HK-2 (cell line): ENCODE results near the gene ACOT8.
"Not testable (repeated sequence)": the region's sequence is repeated elsewhere in the genome, so short reads cannot be mapped to it uniquely, and the experiment has no call there.

ENCODE experiments used
- DNase-seq: peaks from one replicate; pipeline ENCODE4 v3.0.0-alpha.2; 2018; ENCODE audit not compliant: unreplicated experiment

Gene ACOT8

GRCh38 chr20:45887346-45887715 lies 30.1 kb upstream of the ACOT8 start, which contains the start of gene SPATA25:
Gene SPATA25, minus strand, starts transcription at chr20:45887622. Its CDS starts 32 bp downstream, at chr20:45887590.
- DNase-seq, result no peak

GRCh38 chr20:45886590-45887345 lies 29.6 kb upstream of the ACOT8 start:
- DNase-seq, result no peak

GRCh38 chr20:45883100-45883469 lies 25.9 kb upstream of the ACOT8 start:
- DNase-seq, result no peak

- DNase-seq, result no peak
These were observed 25.4 kb upstream of the ACOT8 start for GRCh38 chr20:45882469-45883099.

DNA sequence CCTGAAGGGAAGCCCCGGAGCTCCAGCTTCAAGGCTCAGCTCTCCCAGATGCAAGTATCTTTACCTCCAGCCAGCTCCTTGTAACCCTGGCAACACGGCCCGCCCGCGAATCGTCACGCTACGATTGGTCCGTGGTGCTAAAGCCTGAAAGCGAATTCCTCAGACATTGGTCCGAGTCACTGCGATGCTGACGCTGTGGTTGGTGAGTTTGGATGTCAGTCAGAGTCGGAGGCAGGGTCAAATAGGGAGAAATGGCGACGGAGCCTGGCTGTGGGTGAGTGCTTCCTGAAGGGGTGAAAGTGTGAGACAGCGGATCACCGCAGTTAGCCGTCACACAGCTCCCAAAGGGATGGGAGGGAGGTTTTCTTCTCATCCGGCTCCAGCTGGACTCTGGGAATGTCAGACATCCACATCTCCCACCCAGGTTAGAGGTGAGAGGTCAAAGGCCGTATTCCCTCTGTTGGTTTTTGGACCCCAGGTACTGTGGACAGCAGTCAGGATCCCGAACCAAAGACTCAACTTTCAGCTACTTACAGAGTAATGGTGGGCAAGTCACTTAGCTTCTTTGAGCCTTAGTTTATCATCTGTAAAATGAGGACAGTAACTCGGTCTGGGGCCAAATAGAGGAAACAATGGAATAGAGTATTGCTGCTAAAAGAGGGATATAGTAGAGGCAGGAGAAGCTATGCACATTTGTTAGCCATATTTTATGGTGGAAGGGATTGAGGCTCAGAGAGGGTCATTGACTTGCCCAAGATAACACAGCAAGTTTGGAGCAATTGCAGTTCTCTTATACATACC lies 24.0 kb upstream of the ACOT8 start, which contains the start of gene ZSWIM1:
ZSWIM1 (plus strand) TSS at position 240 of the 801 bp plus-strand sequence. CDS start 1,366 bp downstream, outside the sequence.
- DNase-seq, result peak; percentile 100

GRCh38 chr20:45878076-45878761 lies 21.0 kb upstream of the ACOT8 start:
- no peak for DNase-seq

DNA sequence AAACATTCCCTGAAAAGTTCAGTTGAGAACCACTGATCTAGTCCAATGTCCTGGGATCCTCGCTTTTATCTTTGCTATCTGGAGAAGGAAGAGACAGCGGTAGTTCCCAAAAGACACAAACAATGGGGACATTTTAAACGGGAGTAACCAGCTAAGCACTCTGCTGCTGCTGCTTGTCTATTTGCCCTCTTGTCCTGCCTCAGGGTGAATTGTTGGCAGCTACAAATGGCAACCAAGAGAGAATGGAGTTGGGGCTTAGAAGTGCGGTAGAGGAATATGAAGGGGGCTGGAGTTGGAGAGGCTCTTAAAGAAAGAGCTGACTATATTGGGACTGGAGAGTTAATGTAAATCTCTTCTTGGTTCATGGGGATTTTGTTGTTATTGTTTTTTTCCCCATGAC lies 17.4 kb upstream of the ACOT8 start:
- DNase-seq, result no peak

DNA sequence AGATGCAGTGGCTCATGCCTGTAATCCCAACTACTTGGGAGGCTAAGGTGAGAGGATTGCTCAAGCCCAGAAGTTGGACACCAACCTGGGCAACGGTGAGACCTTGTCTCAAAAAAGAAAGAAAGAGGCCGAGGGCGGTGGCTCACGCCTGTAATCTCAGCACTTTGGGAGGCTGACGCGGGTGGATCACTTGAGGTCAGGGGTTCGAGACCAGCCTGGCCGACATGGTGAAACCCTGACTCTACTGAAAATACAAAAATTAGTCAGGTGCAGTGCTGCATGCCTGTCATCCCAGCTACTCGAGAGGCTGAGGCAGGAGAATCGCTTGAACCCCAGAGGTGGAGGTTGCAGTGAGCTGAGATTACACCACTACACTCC lies 16.9 kb upstream of the ACOT8 start:
- DNase-seq, result not testable (repeated sequence)

DNA sequence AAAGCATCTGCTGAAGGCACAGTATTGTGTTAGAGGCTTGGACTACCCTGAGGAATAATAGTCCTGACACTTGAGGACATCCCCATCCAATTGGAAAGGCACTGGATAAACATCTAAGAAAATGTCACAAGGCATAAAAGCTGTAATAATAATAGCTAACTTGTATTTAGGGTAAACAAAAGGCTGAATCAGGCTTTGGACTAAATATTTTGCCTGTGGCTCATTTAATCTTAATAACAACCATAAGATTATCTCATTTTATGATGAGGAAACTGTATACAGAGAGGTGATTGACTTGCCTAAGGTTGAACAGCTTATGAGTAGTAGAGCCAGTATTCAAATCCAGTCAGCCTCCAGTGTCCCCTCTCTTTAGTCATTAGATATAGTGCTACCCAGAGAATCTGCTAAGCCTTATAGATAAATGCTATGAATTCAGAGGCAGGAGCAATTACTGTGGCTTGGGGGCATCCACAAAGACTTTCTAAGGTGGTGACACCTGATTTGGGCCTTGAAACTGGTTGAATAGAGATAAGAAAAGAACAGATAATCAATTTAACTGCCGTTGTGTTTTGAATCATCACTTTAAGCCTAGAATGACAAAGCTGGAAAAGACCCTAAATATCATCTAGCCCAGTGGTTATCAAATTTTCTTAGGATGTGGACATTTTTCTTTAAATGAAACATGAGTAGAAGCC lies 16.4 kb upstream of the ACOT8 start:
- no peak for DNase-seq

DNA sequence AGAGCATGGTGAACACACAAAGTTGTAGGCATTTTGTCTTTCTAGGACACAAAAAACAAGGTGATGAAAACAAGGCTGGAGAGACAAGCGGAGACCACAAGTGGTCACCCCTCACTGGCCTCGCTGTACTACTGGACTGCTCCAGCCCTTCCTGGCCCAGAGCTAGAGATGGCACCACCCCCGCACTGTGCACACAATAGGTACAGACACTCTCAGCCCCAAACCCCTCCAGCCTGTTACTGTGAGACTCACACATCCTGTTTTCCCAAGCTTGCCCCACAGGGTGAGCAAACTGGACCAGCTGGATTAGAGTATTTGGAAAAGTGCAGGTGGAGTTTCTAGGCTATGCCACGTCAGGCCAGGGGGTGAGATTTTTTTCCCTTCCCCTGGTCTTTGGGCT lies 15.4 kb upstream of the ACOT8 start:
- no peak for DNase-seq

DNA sequence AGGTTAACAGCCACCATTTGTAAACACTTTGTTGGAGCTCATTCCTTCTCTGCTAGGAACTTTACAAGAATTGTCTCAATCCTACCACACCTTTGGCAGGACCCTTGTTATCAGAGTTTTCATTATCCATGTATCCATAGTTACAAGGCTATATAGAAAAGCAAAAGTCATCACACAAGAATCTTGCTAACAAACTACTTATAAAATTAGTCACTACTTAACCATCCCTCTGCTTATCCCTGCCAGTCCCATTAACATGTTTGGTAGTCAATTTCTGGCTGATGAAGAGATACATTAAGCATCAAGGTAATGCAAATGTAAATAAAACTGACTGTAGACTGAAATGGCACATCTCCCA lies 10.6 kb upstream of the ACOT8 start:
- DNase-seq, result no peak

GRCh38 chr20:45867136-45867818 lies 10.1 kb upstream of the ACOT8 start:
- DNase-seq, result no peak

GRCh38 chr20:45866454-45866853 lies 9.3 kb upstream of the ACOT8 start:
- no peak for DNase-seq

GRCh38 chr20:45863543-45864470 lies 6.6 kb upstream of the ACOT8 start:
- DNase-seq, result no peak

- DNase-seq, result peak; percentile 25
These were observed 4.3 kb upstream of the ACOT8 start for GRCh38 chr20:45861221-45862075.

DNA sequence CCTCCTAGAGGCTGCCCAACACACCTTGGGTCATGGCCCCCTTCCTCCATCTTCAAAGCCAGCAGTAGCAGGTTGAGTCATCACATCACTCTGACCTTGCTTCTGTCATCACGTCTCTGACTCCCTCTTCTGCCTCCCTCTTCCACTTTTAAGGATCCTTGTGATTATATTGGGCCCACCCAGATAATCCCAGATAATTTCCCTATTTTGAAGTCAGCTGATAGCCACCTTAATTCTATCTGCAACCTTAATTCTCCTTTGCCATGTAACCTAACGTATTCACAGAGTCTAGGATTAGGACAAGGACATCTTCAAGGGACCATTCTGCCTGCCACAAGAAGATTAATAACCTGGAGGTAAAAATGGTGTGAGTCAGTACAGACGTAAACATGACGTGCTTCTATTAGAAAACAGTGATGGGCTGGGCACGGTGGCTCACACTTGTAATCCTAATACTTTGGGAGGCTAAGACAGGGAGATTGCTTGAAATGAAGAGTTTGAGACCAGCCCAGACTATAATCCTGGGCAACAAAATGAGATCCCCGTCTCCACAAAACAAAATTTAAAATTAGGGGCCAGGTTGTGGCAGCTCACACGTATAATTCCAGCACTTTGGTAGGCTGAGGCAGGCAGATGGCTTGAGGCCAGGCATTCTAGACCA lies 3.5 kb upstream of the ACOT8 start:
- DNase-seq, result no peak

DNA sequence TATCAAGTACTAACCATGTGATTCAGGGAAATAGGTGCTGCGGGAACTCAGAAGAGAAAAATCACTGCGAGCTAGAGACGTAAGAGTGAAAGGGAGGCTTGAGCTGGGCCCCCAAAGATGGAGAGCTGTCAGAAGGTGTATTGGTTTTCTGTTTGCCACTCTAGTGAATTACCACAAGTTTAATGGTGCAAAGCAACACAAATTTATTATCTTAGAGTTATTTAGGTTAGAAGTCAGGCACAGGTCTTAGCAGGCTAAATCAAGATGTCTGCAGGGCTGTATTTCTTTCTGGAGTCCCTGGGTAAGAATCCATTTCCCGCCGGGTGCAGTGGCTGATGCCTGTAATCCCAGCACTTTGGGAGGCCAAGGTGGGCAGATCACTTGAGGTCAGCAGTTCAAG lies 2.7 kb upstream of the ACOT8 start:
- no peak for DNase-seq

DNA sequence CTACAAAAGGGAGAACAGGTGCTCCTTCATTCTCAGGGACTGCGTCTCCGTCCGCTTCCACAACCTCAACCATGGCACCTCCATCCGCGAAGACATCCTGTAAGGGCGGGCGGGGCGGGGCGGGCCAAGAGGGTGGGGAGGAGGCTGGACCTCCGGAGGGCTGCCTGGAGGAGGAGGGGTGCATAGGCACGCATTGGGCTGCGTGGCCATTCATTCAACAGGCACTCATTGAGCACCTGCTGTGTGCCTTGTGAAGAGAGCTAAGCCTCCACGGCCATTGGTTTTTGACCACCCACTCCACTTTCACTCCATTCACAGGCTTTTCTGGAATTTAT lies 657 bp upstream of the ACOT8 start:
- no peak for DNase-seq

- no peak for DNase-seq
These were observed 3.7 kb downstream of the ACOT8 start for GRCh38 chr20:45853484-45853883.
